ENCODE data around the gene DYRK4. TPM values are rescaled to one million over a fixed set of nuclear protein-coding genes. Genes with fewer than 3 reads are reported as not detected.

The DYRK4 gene
- total RNA-seq, 1 donor from 2014 or later = 19.7 TPM

DNA sequence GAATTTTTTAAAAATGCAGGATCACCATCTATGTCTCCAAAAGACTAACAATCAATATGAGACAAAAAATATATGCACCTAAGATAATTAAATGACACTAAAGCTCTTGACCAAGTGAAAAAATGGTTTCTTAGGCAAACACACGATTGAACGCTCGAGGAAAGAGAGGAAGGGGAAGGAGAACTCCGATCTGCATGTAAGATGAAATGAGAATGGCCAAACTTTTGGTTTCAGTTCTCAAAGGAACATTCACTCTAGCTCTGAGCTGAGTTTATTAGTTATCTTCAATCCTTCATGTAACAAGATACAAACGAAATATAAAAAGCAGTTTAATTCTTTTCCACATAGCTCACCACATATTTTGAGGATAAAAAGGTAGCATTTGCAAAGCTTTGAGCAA, 2.8 kb downstream of the DYRK4 start:
- DNase-seq (ENCODE audit: low spot score) = no peak

DNA sequence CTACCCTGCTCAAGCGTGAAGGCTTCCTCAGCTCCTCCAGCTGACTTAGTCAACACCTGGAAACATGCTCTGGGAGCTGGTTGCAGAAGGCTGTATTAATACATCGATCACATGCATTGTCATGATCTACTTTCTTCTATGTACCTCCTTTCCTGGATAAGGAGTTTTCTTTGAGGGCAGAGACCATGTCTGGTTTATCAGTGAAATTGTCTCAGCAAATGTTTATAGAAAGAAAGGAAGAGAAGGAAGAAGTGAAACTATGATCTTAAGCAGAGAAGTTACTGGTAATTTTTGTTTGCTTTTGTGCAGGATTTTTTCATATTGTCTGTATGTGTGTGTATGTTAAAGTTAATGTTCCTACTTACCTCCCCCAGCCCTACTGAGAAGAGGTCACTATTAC, 4.5 kb downstream of the DYRK4 start:
- no peak for DNase-seq (ENCODE audit: low spot score)

DNA sequence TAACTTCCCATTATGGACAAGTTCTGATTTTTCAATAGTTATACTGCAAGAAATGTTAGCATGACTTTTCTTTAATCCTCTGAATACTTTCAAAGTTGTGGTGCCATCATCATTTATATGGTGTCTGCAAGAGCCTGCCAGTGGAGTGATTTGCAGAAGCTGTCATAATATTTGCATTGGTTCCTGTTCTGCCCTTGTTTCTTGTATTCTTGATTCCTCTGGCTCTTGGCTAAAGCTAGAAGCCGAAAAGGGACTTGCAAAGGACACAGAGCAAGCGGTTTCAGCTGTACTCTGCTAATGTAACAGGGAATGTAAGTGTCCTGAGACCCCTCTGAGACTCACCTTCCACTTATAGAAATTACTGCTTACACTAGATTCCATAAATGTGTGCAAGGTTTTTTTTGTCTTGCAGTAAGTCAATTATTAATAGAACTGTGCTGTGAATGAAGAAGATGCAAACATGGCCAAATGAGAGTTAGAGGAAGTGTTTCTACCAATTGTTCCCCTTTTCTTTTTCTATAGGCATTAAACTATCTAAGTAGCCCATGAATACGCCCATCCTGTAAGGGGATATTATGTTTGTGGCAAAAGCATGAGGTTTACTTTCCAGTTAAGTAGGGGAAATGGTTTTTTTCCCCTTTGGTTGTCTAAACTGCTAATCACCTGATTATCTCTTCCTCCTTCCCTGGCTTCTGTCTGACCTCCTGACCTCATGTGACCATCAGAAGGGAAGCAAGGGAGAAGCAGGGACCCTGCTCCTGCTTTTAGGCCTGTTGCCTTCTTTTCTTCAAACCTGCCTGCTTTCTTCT, 5.3 kb downstream of the DYRK4 start:
- DNase-seq (ENCODE audit: low spot score) = peak; percentile 25

DNA sequence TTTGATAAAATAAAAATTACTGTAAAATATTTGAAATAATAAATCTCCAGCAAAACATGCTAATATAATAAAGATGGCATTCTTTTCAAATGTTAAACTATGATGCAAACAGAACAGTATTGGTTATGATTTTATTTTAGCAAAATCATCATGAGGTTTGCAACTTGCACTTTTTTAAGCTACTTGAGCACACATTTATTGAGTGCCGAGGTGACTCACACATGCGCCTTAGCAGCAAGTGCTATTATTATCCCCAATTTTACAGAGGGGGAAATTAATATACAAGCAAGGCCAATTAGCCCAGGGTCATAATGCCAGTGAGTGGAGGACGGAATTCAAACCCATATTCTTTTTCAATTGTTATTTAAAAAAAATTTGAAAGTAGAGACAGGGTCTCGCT, 7.3 kb downstream of the DYRK4 start:
- no peak for DNase-seq (ENCODE audit: low spot score)

DNA sequence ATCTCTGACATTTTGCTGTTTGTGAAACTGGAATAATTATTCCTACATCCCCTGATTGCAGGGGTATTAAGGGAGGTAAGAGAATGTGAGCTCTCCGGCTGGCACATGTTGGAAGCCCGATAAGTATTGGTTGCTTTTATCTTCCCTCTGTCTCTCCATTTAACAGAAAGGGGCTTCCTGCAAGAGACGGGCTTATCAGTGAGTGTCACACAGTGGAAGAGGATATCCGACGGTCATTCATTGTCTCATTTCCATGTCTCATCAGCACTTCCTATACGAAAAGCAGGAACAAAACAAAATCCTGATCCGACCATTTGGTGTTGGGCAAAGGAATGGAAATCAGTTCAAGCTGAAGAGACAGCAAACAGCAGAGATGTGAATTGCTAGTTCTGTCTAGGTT, 10.7 kb downstream of the DYRK4 start:
- DNase-seq (ENCODE audit: low spot score) = no peak

DNA sequence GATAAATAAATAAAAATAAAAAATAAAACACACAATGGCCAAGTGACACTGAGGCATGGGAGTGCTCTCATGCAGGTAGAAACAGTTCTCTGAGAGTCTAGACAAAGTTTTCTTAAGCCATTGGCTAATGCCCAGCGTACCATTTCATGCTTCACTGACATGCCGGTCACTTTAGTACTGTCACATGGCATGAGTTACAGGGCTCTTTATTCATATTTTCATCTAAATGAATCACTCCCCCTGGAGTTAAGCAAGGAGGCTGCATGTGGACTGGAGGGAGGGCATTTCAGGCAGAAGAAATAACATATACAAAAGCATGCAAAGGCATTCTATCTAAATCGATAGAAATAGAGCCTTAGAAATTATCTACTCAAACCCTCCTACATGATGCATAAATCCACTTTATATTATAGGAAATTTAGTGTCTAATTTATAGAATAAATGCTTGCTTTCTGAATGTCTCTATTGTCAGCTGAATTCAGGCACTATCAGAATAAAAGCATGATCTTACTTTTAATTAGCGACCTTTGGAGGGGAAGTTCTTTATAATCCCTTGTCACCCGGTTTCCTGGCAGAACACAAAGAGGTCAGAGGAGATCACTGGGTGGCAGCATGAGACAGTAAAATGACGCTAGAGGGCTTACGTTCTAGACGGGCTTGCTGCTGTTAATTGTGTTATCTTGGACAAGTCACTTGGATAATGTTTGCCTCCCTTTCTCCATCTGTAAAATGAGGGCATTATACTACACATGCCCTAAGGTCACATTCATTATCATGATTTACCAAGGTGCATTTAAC, 17.5 kb downstream of the DYRK4 start:
- no peak for DNase-seq (ENCODE audit: low spot score)

DNA sequence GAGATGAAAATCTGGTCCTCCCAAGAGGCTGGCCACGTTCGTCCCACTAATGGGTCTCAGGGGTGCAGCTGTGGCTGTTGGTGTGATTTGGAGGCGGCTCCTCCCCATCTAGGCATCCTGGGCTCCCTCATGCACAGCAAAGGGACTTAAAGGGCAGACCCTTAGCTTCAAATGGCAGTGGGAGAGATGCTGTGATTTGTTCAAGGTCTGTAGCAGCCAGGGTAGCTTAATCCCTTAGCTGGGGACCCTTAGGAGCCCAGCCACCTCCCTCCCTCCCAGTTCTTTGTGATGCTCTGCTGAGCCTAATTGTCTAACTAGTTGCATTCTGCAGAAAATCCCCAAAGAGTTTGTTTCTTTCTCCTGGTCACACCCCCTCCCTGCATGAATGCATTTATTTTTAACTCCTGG, 18.3 kb downstream of the DYRK4 start:
- DNase-seq (ENCODE audit: low spot score) = no peak

DNA sequence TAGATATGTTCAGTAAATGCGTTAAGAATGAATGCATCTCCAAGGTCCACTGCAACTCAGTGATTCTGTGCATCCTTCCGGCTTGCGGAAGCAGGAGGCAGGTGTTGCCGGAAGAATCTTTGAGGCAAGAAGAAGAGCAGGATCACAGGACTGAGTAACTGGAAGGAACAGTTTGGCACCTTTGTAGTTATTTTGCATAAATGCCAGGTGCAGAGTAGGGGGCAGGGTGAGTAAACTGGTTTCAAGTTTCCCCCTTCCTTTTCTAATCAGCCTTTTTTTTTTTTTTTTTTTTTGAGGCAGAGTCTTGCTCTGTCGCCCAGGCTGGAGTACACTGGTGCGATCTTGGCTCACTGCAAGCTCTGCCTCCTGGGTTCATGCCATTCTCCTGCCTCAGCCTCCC, 22.3 kb downstream of the DYRK4 start:
- no peak for DNase-seq (ENCODE audit: low spot score)

DNA sequence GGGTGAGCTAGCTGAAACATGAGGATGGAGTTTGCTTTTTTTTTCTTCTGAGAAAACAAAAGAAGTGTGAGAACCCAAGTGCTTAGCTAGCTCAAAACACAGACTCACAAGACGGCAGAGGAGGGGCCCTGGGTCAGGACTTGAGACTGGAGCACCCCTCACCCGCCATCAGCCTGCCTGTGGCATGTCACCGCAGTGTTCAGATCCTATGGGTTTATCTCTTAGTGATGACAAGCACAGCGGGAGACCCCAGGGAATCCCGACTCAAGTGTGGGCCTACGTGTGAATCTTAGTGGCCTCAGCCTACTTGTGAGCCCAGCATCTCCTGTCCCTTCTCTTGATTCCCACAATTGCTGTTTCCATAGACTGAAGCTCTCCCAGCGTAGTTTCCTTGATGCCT, 22.9 kb downstream of the DYRK4 start:
- DNase-seq (ENCODE audit: low spot score) = no peak

DNA sequence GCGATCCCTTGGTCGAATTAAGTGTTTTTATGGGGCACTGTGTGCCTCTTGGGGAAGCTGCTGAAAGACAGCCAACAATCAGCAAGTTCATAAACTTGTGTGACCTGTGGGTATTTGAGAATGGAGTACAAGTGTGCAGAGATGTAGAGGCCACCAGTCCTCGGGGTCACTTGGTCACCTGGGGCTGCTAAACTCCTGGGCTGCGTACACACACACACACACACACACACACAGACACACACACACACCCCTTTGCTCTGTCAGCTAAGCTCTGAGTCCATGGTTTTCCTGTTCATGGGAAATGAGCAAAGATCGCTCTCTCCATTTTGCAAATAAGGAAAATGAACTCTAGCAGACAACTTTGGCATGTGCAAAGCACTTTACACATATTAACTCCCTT, 24.5 kb downstream of the DYRK4 start:
- DNase-seq (ENCODE audit: low spot score) = no peak

DNA sequence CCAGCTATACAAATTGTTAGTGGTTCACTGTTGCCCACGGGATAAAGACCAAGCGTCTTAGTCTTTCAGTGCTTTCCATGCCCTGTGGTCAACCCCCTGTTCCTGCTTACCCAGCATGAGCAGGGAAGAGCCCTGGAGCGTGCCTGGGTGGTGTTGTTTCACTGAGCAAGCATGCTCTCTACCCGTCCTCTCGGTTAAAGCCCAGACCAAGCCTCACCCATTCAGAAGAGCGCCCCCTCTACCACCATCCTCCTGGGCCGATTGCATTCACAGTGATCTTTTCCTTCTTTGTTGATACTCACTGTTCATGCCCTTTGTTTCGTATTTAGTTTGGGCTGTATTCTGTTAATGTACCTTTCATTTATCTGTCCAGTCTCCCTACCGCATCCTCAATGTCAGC, 25.1 kb downstream of the DYRK4 start:
- no peak for DNase-seq (ENCODE audit: low spot score)

DNA sequence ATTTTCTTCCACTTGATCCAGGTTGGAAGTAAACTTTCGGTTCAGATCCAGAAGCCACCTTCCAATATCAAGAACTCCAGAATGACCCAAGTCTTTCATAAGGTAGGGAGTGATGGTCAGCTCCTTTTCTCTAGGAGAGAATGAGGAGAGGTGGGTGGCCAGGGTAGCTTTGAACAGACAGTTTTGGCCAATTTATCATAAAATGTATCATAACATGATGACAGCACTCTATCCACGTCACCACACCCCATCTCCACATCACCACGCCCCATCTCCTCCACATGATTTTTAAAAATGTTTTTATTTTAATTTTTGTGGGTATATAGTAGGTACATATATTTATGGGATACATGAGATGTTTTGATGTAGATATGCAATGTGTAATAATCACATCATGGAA, 26.9 kb downstream of the DYRK4 start:
- DNase-seq (ENCODE audit: low spot score) = no peak

DNA sequence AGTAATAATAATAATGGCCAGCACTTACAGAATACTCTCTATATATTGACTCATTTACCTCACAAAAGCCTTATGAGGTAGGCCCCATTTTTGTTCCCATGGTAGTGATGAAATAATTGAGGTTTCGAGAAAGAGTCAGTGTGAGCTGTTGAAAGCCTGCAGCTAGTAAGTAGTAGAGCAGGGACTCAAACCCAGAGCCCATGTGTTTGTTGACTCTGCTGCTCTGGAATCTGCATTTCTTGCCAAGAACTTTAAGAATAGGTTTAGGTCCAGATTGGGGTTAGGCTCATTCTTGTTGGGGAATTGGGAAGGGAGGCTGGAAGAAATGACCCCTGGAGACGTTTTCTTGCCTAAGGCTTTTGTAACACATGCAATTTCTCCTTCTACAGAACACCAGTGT, 27.9 kb downstream of the DYRK4 start:
- no peak for DNase-seq (ENCODE audit: low spot score)

DNA sequence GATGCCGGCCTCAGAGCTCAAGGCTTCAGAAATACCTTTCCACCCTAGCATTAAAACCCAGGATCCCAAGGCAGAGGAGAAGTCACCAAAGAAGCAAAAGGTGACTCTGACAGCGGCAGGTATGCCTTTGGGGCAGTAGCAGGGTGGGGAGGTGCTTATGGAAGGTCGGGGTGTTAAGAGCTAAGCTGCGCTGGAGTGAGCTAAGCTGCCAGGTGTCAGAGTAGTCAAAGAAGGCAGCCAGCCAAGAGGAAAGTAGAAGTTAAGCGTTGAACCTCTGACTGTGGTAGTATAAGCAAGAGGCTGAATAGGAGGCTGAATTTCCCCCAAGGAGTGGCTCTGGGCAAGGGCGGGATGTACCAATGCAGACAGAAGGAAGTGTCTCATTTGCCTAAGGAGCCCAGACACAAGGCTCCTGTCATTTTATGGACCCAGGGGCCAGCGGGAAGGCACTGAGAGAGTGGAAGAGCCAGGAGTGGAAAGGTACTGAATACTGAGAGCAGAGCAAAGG, 29.2 kb downstream of the DYRK4 start:
- DNase-seq (ENCODE audit: low spot score) = no peak

DNA sequence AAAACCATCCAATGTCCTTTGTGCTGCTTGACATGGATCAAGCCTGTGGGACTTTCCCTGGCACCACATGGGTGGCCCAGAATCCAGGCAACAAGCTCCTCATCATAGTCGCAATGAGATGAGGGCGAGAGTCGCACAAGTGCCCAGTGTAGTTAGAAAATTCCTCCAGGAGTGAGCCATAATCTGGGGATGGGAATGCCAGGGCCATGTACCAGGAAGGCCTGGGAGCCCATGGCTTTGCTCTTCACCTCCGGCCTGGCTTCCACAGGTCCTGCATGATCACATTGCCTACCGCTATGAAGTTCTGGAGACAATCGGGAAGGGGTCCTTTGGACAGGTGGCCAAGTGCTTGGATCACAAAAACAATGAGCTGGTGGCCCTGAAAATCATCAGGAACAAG, 33.9 kb downstream of the DYRK4 start:
- DNase-seq (ENCODE audit: low spot score) = no peak

DNA sequence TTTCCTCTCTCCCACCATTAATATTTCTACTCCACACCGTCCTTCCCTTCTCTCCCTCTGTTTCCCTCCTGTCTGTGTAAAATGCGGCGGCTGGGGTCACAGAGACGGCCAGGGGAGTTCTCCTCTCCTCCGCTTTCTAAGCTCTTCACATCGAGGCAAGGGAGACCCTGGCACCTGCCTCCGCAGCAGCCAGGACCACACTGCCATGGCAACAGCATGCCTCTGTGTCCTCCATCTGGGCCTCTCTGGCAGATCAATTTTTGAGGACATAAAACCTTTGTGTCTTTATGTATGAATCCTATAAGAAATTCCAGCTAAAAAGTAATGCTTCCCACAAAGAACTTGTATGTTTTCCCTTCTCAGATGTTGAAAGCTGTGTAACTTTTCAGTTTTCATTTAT, 41.4 kb downstream of the DYRK4 start:
- no peak for DNase-seq (ENCODE audit: low spot score)

DNA sequence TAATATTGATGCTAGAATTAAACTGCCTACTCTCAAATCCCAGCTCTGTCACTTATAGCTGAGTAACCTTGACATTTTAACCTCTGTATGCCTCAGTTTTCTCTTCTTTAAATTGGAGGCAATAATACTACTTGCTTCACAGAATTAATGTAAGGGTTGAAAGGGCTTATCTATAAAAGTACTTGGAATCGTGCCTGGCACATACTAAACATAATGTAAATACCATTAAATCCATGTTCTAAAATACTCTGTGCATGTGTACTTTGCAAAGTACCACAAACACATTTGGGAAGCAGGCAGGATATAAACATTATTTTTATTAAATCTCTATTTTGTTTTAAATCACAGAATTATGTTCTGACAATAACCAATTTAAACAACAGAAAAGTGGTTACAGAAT, 41.9 kb downstream of the DYRK4 start:
- DNase-seq (ENCODE audit: low spot score) = no peak

DNA sequence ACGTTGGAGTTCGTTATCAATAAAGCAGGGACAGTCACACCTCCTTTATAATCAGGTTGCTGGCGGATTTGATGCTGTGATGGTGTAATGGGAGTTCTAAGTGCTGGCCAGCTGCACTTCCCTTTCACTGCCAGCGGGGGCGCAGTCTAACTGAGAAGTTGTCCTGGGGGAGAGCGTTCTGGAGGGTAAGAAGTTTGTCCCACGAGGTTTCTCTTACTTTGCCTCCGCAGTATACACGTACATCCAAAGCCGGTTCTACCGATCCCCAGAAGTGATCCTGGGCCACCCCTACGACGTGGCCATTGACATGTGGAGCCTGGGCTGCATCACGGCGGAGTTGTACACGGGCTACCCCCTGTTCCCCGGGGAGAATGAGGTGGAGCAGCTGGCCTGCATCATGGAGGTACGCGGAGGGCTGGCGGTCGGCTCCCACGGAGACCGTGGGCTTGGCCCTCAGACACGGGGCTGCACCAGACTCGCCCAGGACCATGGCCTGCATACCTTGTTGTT, 42.7 kb downstream of the DYRK4 start:
- DNase-seq (ENCODE audit: low spot score) = peak; percentile 91

DNA sequence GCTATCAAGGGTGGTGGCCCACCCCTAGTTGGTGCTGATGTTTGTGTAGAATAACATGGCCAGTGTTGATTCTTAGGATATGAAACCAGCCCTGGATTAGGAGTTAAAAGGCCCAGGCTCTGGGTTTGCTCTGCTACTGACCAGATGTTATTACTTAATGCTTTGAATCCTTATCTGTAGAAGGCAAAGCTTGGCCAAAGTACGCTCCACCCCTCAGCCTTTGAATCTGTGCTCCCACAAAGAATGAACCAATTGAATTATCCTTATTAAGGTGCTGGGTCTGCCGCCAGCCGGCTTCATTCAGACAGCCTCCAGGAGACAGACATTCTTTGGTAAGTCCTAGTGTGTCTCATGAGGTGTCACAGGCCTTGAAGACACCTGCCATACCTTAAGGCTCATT, 45.0 kb downstream of the DYRK4 start:
- DNase-seq (ENCODE audit: low spot score) = peak; percentile 65

DNA sequence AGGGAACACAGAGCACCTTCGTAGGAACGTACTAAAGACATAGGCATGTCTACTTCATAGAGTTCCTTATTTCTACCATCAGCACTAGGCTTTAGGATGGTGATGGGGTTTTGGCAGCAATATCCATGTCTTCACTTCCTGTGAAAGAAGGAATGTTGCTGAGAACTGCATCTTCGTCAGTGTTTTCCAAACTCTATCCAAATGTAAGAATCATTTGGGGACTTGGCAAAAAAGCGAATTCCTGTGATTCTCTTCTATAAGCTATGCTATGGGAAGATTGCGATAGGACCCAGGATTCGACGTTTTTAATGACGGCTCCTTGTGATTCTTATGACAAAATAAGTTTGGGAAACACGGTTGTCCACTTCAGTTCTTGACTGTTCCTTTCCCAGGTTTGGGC, 47.1 kb downstream of the DYRK4 start:
- DNase-seq (ENCODE audit: low spot score) = no peak

DNA sequence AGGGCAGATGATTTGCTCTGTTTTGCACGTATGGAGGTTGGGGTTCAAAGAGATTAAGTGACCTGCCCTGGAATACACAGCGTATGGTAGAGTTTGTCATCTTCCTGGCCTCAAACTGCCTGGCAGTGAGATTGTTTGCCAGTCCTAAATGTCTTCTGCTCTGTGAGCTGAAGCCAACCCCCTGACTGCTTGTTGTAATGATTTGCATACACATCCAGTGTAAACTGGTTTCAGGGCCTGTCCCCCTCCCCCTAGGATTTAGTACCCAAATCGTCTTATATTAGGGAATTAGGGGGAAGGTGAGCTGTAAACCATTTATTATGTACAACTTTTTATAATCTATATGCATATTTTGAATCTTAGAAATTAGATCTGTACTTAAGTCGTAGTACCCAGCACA, 48.5 kb downstream of the DYRK4 start:
- no peak for DNase-seq (ENCODE audit: low spot score)

DNA sequence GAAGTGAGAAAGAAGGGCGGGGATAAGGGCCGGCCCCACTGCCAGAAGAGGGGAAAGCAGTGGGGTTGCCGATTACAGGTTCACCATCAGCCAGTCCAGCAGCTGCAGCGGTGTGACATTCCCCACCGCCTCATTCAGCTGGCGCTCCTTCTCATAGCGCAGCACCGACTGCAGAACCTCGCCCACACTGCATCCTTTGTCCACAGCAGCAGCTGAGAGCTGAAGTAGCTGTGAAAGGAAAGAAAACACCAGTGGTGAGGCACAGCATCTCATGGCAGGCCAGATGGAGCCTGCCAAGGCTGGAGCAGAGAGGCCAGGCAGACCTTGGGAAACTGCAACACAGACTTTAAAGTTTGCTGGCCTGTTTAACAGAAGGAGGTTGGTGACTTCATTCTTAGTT, 53.7 kb downstream of the DYRK4 start:
- no peak for DNase-seq (ENCODE audit: low spot score)

DNA sequence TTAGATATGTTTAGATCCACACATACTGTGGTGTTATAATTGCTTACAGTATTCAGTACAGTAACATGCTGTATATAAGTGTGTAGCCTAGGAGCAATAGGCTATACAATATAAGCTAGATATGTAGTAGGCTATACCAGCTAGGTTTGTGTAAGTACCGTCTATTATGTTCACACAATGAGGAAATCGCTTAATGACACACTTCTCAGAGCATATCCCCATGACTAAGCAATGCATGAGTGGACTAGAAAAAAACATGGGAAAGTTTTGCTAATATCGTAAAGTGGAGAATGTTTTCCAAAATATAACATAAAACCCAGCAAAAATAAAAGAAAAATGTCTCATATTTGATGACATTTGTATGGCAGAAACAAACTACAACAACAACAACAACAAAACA, 59.5 kb downstream of the DYRK4 start:
- DNase-seq (ENCODE audit: low spot score) = no peak
